PFSK-1 (cell line): ENCODE data around the gene SINHCAF.

Source experiments
- FOXP2 ChIP-seq: optimal IDR thresholded peaks from 2 replicates; pipeline ENCODE3; 2011; ENCODE audit warnings: borderline replicate concordance, control low read depth, inconsistent platforms; ENCODE audit not compliant: insufficient read depth; ENCODE audit errors: extremely low read length, extremely low read depth
- POLR2AphosphoS5 ChIP-seq: IDR thresholded peaks from 2 replicates; pipeline ENCODE4 v1.6.1; 2012; ENCODE audit warnings: low read depth, mild to moderate bottlenecking, control low read depth, low read length, moderate library complexity
- REST ChIP-seq, 2 experiments: IDR thresholded peaks; 2 replicates each; pipeline versions ENCODE4 v1.6.1 to v1.8.0; 2011 to 2012; ENCODE audit warnings: low read depth in 2 of 2, low read length in 2 of 2, control low read depth in 1 of 2, inconsistent platforms in 1 of 2, mild to moderate bottlenecking in 1 of 2, moderate library complexity in 1 of 2; ENCODE audit not compliant: insufficient read depth in 1 of 2
- TAF1 ChIP-seq: IDR thresholded peaks from 2 replicates; pipeline ENCODE4 v1.6.1; 2012; ENCODE audit warnings: low read length, control low read depth, borderline replicate concordance; ENCODE audit not compliant: insufficient read depth

GRCh38 chr12:31272607-31273225, 53.2 kb downstream of the SINHCAF start:
- no peak for TF ChIP-seq TAF1
- TF ChIP-seq POLR2AphosphoS5: no peak
- no peak for TF ChIP-seq FOXP2
- no peak for TF ChIP-seq REST (IDR thresholded peaks at IDR 0.05; ENCODE audit: insufficient read depth in 1 of 2, low read depth in 2 of 2, low read length in 2 of 2)
